Left cardiac atrium (tissue), 4 donors: ENCODE results near the gene KCNMA1. TPM values are rescaled to one million over a fixed set of nuclear protein-coding genes. Genes with fewer than 3 reads are reported as not detected.

Experiments used
- ATAC-seq, 2 donors: fragments of 200-7000 bp; cut with Tn5 transposase; one replicate each; pipeline ENCODE4 v1.9.1; 2020; ENCODE audit warnings: mild to moderate bottlenecking in 2 of 2, moderate library complexity in 2 of 2
- DNase-seq: peaks from one replicate; pipeline ENCODE4 v3.0.0-alpha.2; 2020
- intact Hi-C, 2 donors: fragments of 100-400 bp; cut with DNase I; formaldehyde crosslinking; loops; one replicate each; pipeline versions ENCODE4 v1.14.1 to v1.15.1; 2022 to 2023
- total RNA-seq, 2 donors: library from RNA; stranded (reverse); fragmentation: NEBNext Ultra II Directional; extraction: Animal tissue kit (Norgen Biotek cat#: 25700); gene quantifications; one replicate each; pipeline ENCODE4 v1.2.1, GENCODE V29; 2021
- donor health status: DM: no; HTN: yes; CAD: no.
- donor health status: DM: no; HTN: yes; CAD: no; lungs with severe emphysema.
- donor health status: DM: yes; HTN: yes; CAD: no.
- donor health status: Dilated cardiomyopathy.

Gene KCNMA1
- total RNA-seq, 2 donors from 2014 or later: 4.1 to 5.3 TPM

- DNase-seq (no peak), ATAC-seq (no peak)
- intact Hi-C loops: no loop called here
Measured at GRCh38 chr10:77240041-77240652, 397.5 kb downstream of the KCNMA1 start.

GRCh38 chr10:77237120-77237519, 400.5 kb downstream of the KCNMA1 start:
- intact Hi-C loops: no loop called here
- ATAC-seq (no peak), DNase-seq (no peak)

- intact Hi-C loops: no loop called here
- ATAC-seq (no peak), DNase-seq (no peak)
Measured at GRCh38 chr10:77236700-77237099, 400.9 kb downstream of the KCNMA1 start.

GRCh38 chr10:77236029-77236428, 401.6 kb downstream of the KCNMA1 start:
- DNase-seq: no peak
- intact Hi-C loops: no loop called here
- ATAC-seq: no peak

GRCh38 chr10:77234599-77234998, 403.0 kb downstream of the KCNMA1 start:
- DNase-seq: no peak
- ATAC-seq: no peak
- intact Hi-C loops: no loop called here

- DNase-seq: no peak
- ATAC-seq: no peak
- intact Hi-C loops: no loop called here
Measured at GRCh38 chr10:77233466-77233865, 404.1 kb downstream of the KCNMA1 start.

- no peak for DNase-seq
- ATAC-seq: no peak
- intact Hi-C loops: no loop called here
Measured at GRCh38 chr10:77231884-77232610, 405.6 kb downstream of the KCNMA1 start.

GRCh38 chr10:77231375-77231774, 406.2 kb downstream of the KCNMA1 start:
- intact Hi-C loops: no loop called here
- DNase-seq (no peak), ATAC-seq (no peak)

- ATAC-seq (peak in 1 of 2 donors; percentile 45), DNase-seq (no peak)
- intact Hi-C loops: no loop called here
Measured at GRCh38 chr10:77230194-77230593, 407.4 kb downstream of the KCNMA1 start.

- intact Hi-C loops: no loop called here
- ATAC-seq (no peak), DNase-seq (no peak)
Measured at GRCh38 chr10:77229704-77230103, 407.9 kb downstream of the KCNMA1 start.

- no peak for ATAC-seq
- intact Hi-C loops: no loop called here
- DNase-seq: no peak
Measured at GRCh38 chr10:77228559-77228958, 409.0 kb downstream of the KCNMA1 start.

GRCh38 chr10:77226853-77227565, 410.6 kb downstream of the KCNMA1 start:
- DNase-seq (no peak), ATAC-seq (no peak)

GRCh38 chr10:77226452-77226851, 411.2 kb downstream of the KCNMA1 start:
- DNase-seq: no peak
- ATAC-seq: no peak
- intact Hi-C loops: no loop called here

More at GRCh38 chr10:77226853-77227565, 410.6 kb downstream of the KCNMA1 start:
- intact Hi-C loops: no loop called here

GRCh38 chr10:77226020-77226419, 411.6 kb downstream of the KCNMA1 start:
- intact Hi-C loops: no loop called here
- ATAC-seq (no peak), DNase-seq (no peak)

- no peak for ATAC-seq
- DNase-seq: no peak
- intact Hi-C loops: no loop called here
Measured at GRCh38 chr10:77223526-77224460, 413.8 kb downstream of the KCNMA1 start.

GRCh38 chr10:77220150-77220549, 417.5 kb downstream of the KCNMA1 start:
- DNase-seq: no peak
- intact Hi-C loops: no loop called here
- ATAC-seq: no peak

GRCh38 chr10:77219046-77219445, 418.6 kb downstream of the KCNMA1 start:
- ATAC-seq: no peak
- intact Hi-C loops: no loop called here
- no peak for DNase-seq

- DNase-seq: no peak
- intact Hi-C loops: no loop called here
- no peak for ATAC-seq
Measured at GRCh38 chr10:77214799-77215198, 422.8 kb downstream of the KCNMA1 start.

GRCh38 chr10:77212632-77213031, 425.0 kb downstream of the KCNMA1 start:
- intact Hi-C loops: no loop called here
- ATAC-seq: no peak
- no peak for DNase-seq
